IPS-15b (cell line): Measurements from ENCODE around the gene TLK1.

ENCODE experiments used
- H3K27me3 ChIP-seq: one replicate; pipeline ENCODE4 v1.6.1; 2013; ENCODE audit warnings: low read length; ENCODE audit not compliant: control insufficient read depth, insufficient read depth
- H3K36me3 ChIP-seq: one replicate; pipeline ENCODE4 v1.6.1; 2013; ENCODE audit warnings: low read length; ENCODE audit not compliant: control insufficient read depth, insufficient read depth
- H3K4me1 ChIP-seq: one replicate; pipeline ENCODE4 v1.6.1; 2013; ENCODE audit warnings: mild to moderate bottlenecking, low read length; ENCODE audit not compliant: control insufficient read depth, insufficient read depth
- H3K4me3 ChIP-seq: one replicate; pipeline ENCODE4 v1.5.1; 2013; ENCODE audit warnings: low read depth, low read length
- H3K9ac ChIP-seq: one replicate; pipeline ENCODE4 v1.6.1; 2013; ENCODE audit warnings: low read depth, mild to moderate bottlenecking, low read length
- H3K9me3 ChIP-seq: one replicate; pipeline ENCODE4 v1.6.1; 2013; ENCODE audit warnings: mild to moderate bottlenecking, low read length; ENCODE audit not compliant: control insufficient read depth, insufficient read depth

Gene TLK1

GRCh38 chr2:171069286-171069956, 91.3 kb downstream of the TLK1 start:
- H3K27me3 ChIP-seq = no peaks in the 10 kb centered on the region
- no peaks in the 10 kb centered on the region for H3K9me3 ChIP-seq
- H3K4me1 ChIP-seq = no peaks in the 10 kb centered on the region
- no peak overlapping the region for H3K4me3 ChIP-seq
- H3K9ac ChIP-seq = no peak overlapping the region
- H3K36me3 ChIP-seq = no peaks in the 10 kb centered on the region

DNA sequence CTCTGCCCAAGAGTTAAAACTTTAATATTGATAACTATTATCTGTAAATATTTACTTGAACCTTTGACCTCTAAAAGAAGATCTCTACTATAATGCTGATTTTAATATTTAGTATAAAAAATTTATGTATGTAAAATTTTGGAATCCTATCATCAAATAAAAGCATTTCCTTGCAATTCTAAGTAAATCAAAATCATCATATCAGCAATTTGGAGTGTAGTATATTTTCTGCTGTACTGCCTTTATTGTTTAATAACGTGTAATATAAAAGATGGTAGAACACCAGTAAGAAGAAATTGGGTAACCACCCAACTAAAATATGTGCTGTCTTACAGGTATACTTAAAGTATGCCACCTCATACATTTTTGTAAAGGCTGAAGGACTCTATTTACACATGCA, 94.6 kb downstream of the TLK1 start:
- Histone ChIP-seq H3K4me3 (no peak overlapping the region), H3K36me3 (no peaks in the 10 kb centered on the region), H3K27me3 (no peaks in the 10 kb centered on the region), H3K9ac (no peak overlapping the region), H3K4me1 (no peaks in the 10 kb centered on the region), H3K9me3 (no peaks in the 10 kb centered on the region)

GRCh38 chr2:171057575-171057974, 103.1 kb downstream of the TLK1 start:
- Histone ChIP-seq H3K36me3 (peaks cover 5% of the 10 kb centered on the region), H3K4me3 (no peak overlapping the region)

DNA sequence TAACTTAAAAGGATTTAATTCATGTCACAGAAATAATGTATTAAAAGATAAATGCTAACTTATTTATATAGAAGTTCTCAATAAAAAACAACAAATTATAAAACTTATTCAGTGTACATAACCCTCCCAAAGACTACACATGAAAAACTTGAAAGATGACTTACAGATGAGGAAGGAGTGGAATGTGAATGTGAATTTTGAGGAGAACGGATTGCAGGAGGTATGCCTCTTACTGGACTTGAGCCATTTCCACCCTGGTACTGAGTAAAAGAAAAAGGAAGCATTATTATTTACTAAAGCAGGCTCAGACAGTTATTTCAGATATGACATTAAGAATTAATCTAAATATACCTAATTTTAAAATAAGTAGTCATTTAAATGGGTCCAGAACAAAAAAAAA, 104.4 kb downstream of the TLK1 start:
- Histone ChIP-seq H3K9me3 (no peaks in the 10 kb centered on the region), H3K4me1 (no peaks in the 10 kb centered on the region), H3K36me3 (peaks cover 5% of the 10 kb centered on the region), H3K9ac (no peak overlapping the region), H3K27me3 (no peaks in the 10 kb centered on the region), H3K4me3 (no peak overlapping the region)

More at GRCh38 chr2:171057575-171057974, 103.1 kb downstream of the TLK1 start:
- Histone ChIP-seq H3K9ac (no peak overlapping the region), H3K27me3 (no peaks in the 10 kb centered on the region), H3K4me1 (no peaks in the 10 kb centered on the region), H3K9me3 (no peaks in the 10 kb centered on the region)

DNA sequence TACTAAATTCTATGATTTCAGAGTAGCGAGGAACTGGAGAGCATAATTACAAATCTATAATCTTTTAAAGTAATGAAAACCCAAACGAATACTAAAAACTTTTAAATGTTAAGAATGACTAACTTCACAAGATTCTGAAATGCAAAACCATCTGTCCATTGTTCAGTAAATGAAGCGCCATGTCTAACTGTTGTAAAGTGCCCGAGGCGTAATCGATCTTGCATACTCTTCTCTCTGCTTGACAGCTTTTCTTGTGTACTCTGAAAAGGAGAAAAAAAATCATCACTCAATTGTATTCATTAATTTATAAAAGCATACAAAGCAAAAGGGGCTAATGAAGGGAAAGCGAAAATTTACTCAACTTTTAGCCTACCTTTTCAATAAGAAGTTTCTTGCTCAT, 111.0 kb downstream of the TLK1 start:
- H3K36me3 ChIP-seq = no peaks in the 10 kb centered on the region
- no peak overlapping the region for H3K4me3 ChIP-seq
- H3K27me3 ChIP-seq = no peaks in the 10 kb centered on the region
- H3K9ac ChIP-seq = no peak overlapping the region
- peaks cover 6% of the 10 kb centered on the region for H3K4me1 ChIP-seq
- no peaks in the 10 kb centered on the region for H3K9me3 ChIP-seq

- Histone ChIP-seq H3K4me1 (peaks cover 6% of the 10 kb centered on the region), H3K4me3 (no peak overlapping the region), H3K36me3 (peaks cover 4% of the 10 kb centered on the region), H3K27me3 (no peaks in the 10 kb centered on the region), H3K9ac (no peak overlapping the region), H3K9me3 (no peaks in the 10 kb centered on the region)
These were observed 114.6 kb downstream of the TLK1 start for GRCh38 chr2:171046048-171046560.

GRCh38 chr2:171044416-171044815, 116.3 kb downstream of the TLK1 start:
- Histone ChIP-seq H3K9ac (no peak overlapping the region), H3K4me1 (peaks cover 6% of the 10 kb centered on the region), H3K4me3 (no peak overlapping the region), H3K27me3 (no peaks in the 10 kb centered on the region), H3K9me3 (no peaks in the 10 kb centered on the region), H3K36me3 (peaks cover 7% of the 10 kb centered on the region)

DNA sequence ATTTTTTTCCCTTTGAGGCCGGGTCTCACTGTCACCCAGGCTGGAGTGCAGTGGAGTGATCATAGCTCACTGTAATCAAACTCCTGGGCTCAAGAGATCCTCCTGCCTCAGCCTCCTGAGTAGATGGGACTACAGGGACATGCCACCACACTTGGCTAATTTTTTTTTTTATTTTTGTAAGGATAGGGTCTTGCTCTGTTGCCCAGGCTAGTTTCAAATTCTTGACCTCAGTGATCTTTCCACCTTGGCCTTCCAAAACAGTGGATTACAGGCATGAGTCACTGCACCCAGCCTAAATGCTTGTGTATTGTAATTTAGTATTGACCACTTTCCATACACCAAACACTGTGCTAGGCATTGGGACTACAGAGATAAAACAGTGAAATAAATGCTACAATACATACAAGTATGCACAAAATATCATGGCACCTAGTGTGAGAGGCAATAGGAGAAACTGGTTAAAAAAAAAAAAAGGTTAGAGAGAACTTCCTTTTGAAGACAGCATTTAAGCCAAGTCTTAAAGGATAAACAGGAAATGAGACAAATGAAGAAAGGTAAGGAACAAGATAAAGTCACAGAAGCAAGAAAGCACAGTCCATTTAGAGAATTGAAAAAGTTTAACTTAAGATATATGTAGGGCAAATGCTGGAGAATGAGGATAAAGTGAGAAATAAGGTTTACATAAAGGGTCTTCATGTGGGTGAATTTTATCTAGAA, 118.3 kb downstream of the TLK1 start:
- no peak overlapping the region for H3K4me3 ChIP-seq
- no peak overlapping the region for H3K9ac ChIP-seq
- H3K36me3 ChIP-seq = peaks cover 10% of the 10 kb centered on the region
- H3K27me3 ChIP-seq = no peaks in the 10 kb centered on the region
- H3K9me3 ChIP-seq = no peaks in the 10 kb centered on the region
- peaks cover 6% of the 10 kb centered on the region for H3K4me1 ChIP-seq

DNA sequence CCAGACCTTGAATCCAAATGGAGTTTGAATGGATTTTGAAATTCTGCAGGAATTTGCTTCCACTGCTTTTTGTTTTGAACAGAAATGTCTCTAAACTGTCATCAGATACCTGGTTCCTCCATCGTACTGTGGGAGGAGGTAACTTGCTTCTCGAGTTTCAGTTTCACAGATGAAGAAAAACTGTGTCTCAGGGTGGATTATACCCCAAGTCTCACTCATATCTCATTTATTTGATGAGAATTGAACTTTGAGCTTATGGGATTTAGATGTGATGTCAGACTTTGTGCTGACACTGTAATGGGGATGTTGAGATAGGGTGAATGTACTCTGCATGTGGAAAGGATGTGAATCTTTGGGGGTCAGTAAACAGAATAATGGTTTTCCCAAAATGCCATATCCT, 124.2 kb downstream of the TLK1 start:
- Histone ChIP-seq H3K4me3 (no peak overlapping the region), H3K27me3 (no peaks in the 10 kb centered on the region), H3K9ac (no peak overlapping the region), H3K4me1 (no peaks in the 10 kb centered on the region), H3K9me3 (no peaks in the 10 kb centered on the region), H3K36me3 (peaks cover 6% of the 10 kb centered on the region)

- no peak overlapping the region for H3K9ac ChIP-seq
- no peaks in the 10 kb centered on the region for H3K9me3 ChIP-seq
- no peaks in the 10 kb centered on the region for H3K27me3 ChIP-seq
- H3K4me1 ChIP-seq = no peaks in the 10 kb centered on the region
- H3K4me3 ChIP-seq = no peak overlapping the region
- peaks cover 2% of the 10 kb centered on the region for H3K36me3 ChIP-seq
These were observed 126.4 kb downstream of the TLK1 start for GRCh38 chr2:171034315-171034714.

DNA sequence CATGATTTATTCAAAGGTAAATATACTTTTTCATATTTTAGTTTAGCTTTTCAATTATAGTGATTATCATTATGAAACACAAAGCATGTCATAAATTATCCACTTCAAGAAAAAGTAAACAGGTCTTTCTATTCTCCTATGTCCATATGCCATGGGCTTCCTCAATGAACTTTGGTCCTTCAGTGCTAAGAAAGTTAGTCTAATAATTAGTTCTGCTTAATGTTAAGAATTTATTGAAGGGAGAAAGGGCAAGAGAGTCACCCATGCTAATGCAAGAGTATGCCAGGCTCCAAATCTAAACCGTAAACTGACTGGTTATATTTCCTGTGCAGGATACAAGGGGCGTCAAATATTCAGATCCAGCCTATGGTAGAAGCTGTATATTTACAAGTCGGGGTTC, 135.5 kb downstream of the TLK1 start:
- Histone ChIP-seq H3K4me3 (no peak overlapping the region), H3K9me3 (no peaks in the 10 kb centered on the region), H3K9ac (no peak overlapping the region), H3K4me1 (no peaks in the 10 kb centered on the region), H3K27me3 (no peaks in the 10 kb centered on the region), H3K36me3 (no peaks in the 10 kb centered on the region)

- H3K9ac ChIP-seq = no peak overlapping the region
- H3K9me3 ChIP-seq = no peaks in the 10 kb centered on the region
- H3K36me3 ChIP-seq = peaks cover 4% of the 10 kb centered on the region
- no peaks in the 10 kb centered on the region for H3K4me1 ChIP-seq
- H3K4me3 ChIP-seq = no peak overlapping the region
- no peaks in the 10 kb centered on the region for H3K27me3 ChIP-seq
These were observed 142.2 kb downstream of the TLK1 start for GRCh38 chr2:171018522-171018921.
